SH-SY5Y (cell line): Measurements from ENCODE around the gene CTNNA3.

Experiments
- GATA2 ChIP-seq: IDR thresholded peaks from 2 replicates; pipeline ENCODE4 v1.6.1; 2011; ENCODE audit warnings: mild to moderate bottlenecking, low read depth, low read length
- GATA3 ChIP-seq: IDR thresholded peaks from 2 replicates; pipeline ENCODE4 v1.6.1; 2011; ENCODE audit warnings: low read depth, mild to moderate bottlenecking, low read length, moderate library complexity

The CTNNA3 gene

DNA sequence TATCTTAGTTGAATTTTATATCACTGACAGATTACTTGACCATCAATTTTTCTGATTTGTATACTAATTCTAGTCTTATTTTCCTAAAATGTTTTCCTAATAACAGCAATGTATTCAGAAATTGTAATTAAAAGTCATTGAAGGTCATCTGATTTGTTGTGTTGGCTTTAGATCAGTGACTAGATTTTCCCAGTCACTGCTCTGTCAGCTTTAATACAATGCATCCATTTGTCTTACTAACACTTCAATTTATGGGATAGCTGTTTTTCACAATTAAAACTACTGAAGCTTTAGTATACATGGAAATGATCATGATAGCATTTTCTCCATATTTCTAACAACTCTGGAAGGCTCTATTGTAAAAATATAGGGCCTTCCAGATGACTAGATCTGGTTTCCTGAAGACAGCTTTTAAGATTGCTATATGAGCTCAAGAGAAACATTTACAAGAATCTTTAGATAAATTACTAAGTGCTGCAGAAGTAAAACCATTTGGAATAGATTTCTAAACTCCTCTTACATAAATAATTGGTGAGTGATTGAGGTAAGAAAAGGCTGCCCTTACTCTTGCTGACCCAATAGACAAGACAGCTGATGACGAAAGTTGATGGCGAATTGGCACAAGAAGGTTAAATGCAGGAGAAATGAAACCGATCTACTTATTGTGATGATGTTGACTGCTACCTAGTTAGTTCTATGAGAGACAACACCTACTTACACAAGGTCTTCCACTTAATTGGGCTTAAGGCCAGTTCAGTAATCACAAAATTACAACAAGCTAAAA is 696.0 kb downstream of the CTNNA3 start:
- TF ChIP-seq GATA3 = no peak
- no peak for TF ChIP-seq GATA2

DNA sequence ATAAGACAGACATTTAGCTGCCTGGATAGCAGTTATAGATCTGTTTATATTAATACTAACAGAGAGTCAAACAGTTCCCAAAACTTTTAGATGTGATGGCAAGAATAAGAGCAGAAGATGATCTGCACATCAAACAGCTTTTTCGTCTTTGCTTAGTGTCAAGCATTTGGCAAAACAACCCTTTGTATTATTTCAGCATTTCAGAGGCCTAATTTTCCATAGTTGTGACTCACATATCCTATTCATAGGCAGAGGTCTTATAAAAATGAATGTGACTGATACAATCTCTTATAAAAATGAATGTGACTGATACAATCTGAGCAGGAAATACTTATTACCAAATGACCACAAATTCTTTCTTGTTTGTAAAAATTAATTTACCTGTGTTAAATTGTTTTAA is 699.0 kb downstream of the CTNNA3 start:
- no peak for TF ChIP-seq GATA3
- no peak for TF ChIP-seq GATA2

DNA sequence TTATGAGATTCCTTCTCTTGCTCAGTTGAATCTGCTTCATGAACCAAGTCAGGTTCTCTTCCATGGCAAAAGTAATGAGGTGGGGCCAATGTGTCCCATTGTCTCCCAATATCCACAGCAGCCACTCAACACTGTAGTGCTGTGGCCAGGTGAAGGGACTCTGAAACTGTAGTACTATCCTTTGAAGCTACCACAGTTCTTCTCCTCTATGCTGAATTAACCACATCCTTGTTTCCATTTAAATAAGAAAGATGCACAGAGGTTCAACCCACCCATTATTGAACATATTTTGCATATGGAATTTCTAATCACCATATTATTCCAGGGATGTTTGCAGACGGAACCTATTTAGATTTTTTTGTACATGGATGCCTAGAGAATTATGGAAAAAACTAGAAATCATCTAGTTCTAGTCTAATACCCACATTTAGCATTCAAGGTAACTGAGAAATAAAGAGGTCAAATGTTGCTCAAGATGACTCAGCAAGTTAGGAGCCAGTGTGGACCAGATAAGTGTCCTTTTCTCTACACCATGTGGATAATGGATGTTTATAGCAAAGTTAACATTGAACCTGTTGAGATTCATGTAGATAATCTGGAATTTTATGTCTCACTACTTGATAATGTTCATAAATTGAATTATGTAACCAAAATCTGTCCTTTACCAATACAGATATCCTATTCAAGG is 705.7 kb downstream of the CTNNA3 start:
- TF ChIP-seq GATA2 (no peak), GATA3 (no peak)

DNA sequence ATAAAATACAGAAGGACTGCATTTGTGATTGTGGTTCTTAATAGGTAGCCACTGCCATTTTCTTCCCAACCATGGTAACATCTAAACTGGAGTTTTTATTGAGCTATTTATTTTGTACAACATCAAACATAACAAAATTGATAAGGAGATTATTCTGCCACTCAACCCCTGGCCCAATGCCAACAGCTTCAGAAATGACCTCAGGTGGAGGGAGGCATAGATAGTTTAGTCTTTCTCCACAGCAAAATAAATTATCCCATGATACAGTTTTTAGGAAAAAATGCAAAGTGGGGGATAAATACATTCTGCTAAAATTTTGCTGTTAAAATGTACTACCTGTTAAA is 712.5 kb downstream of the CTNNA3 start:
- TF ChIP-seq GATA3 (no peak), GATA2 (no peak)

DNA sequence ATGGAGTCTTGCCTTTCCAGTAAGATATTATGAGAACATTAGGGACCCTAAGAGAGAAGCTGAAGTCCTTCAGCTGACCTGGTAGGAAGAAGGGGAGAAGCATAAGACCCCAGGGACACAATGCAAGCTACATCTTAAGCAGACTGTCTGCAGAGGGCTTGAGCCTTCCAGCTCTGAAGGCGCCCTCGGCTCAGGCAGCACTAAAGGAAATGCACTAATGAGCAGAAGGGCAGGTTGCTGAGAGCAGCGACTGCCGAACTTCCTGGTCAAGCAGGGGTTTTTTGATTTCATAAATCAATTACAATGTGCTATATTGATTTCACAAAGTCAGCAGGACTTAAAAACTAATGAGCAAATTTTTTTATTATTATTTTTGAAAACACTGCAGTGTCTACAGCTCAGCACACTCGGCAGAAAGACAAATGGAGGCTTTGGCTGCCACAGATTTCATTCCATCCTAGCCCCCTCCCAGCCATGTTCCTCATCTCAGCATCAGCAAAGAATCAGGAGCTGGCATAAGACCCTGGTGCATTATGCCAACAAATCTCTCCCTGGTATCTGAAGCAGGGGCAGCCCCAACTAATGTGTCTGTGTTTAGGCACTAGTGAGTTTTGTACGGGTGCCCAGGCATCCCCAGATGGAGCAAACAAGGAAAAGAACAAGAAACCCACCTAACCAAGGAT is 713.1 kb downstream of the CTNNA3 start:
- TF ChIP-seq GATA3 (no peak), GATA2 (no peak)

DNA sequence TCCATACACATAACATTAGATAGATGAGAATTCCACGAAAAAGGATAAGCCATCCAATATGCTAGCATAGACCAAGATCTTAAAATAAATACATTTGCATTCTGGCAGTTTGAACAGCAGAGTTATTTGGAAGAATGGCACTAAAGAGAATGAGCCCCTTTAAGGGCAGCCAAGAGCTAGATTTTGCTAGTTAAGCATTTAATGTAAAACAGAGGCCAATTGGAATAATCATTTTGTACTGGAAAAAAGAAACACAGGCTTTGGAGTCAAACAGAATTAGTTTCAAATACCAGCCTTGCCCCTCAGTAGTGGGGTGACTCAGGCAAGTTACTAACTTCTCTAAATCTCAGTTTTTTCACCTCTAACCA is 714.0 kb downstream of the CTNNA3 start:
- no peak for TF ChIP-seq GATA2
- no peak for TF ChIP-seq GATA3

DNA sequence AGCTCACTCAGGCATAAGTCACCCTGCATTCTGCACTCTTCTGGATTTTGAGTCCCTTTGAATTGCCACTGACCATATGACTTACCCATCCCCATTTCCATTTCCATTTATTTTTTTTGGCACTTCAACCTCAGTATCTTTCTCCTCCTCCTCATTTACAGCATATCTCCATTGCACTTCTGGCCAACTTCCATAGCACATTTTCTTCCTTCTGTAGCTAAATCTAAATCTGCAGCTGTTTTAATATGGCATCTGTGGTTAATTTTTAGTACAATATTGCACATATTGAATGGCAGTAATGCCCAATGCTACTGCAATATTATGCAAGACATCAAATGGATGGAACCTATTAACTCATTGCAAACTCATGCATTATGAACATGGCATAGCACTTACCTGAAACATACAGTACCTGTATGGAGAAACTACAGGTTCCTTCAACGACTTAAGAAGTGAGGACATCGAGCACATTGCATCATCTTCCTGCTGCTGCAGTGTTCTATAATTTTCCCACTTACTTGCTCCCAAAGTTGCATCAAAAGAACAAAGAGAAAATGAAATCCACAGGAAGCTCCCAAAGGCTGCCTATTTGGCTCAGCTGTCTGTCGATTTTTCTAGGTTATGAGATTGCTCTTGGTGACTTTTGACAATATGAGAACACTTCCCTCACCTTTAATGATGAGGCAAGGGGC is 714.5 kb downstream of the CTNNA3 start:
- no peak for TF ChIP-seq GATA2
- no peak for TF ChIP-seq GATA3

DNA sequence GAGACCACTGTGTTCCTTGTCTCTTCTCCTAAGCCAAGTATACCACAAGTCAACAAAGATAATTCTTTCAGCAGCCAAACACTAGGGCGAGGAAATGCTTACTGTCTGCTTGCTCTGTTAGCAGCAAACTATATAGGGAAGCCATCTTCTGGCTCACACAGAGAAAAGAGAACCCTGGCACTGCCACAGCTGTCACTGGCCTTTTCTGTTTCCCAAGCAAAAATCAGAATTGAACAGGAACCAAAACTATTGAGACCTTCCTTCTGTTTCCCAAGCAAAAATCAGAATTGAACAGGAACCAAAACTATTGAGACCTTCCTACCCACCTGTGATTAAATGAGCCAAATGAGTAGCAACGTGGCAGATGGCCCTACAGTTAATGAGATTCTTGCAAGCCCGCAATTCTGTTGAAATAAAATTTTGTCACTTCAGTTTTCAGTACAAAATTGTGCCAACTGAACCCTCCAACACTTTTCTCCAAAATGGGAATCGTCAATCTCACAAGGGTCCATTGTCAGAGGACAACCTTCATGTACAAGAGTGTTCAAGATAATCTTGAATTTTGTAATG is 715.7 kb downstream of the CTNNA3 start:
- no peak for TF ChIP-seq GATA2
- no peak for TF ChIP-seq GATA3

DNA sequence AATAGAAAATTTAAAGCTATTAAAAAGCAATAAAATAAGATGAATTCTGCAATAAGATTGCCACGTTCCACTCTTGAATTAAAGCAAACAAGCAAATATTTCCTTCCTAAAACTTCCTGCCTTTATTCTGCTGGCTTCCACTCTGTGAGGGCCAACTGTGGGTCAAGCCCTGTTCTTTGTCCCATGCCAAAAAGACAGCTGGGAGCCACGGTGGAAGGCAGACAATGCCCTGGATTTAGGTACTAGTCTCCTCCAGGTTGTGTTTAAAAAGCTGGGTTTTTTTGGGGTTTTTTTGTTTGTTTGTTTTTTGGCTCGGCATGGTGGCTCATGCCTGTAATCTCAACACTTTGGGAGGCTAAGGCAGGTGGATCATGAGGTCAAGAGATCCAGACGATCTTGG is 731.0 kb downstream of the CTNNA3 start:
- TF ChIP-seq GATA2 (no peak), GATA3 (no peak)

DNA sequence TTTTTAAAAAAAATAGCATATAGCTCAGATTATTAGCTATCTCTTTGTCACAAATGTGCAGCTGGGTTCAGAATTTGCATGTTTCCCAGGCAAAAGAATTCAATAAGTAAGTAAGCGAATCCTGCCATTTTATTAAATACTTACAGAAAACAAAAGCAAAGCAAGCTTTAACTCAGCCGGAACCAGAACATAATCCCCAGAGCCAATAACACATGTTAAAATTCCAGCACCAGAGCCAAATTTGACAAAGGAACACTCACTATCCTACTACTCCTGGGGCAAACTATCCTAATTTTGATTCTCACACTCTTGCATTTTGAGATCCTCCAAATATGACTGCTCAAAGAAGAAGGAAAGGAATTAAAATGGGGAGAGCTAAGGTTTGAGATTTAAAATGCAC is 737.5 kb downstream of the CTNNA3 start:
- no peak for TF ChIP-seq GATA2
- no peak for TF ChIP-seq GATA3

DNA sequence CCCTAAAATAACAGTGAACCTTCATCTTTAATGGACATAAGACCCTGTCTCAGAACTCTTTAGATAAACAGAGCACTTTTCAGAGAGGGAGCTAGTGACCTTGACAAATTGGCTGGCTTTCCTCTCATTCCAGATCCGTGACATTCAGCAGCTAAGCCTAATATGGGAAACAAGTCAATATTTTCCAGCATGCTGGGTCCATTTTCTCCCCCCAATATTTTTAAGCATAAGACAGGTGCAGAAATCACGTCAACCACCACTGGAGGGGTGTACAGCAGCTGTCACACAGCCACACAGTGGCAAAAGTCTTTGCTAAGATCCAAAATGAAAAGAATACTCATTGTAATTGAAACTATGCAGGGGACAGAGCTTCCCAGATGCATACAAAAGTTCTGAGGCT is 744.1 kb downstream of the CTNNA3 start:
- TF ChIP-seq GATA3 = no peak
- no peak for TF ChIP-seq GATA2

DNA sequence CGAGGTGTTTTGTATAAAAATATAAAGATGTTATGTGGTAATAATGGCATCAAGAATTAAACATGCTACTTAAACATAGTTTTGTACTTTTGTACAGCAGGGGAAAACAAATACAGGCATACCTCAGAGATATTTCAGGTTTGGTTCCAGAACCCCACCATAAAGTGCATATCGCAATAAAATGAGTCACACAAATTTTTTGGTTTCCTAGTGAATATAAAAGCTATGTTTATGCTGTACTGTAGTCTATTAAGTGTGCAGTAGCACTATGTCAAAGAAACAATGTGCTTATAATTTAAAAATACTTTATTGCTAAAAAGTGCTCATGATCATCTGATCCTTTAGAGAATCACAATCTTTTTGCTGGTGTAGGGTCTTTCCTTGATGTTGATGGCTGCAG is 752.4 kb downstream of the CTNNA3 start:
- no peak for TF ChIP-seq GATA3
- no peak for TF ChIP-seq GATA2

DNA sequence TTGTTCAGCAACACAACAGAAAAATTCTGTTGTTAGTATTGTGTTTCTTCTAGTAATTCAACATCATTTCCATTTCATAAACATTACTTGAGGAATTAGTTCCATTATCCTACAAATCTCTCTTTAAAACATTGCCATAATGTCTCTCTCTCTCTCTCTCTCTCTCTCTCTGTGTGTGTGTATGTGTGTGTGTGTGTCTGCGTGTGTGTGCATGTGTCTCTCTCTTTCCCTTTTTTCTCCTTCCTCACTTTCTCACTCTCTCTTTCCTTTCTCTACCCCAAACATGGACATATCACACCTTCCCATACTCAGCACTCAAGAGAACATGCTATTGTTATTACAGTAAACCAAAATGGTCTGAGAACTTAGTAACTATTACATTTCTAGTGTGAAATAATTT is 753.6 kb downstream of the CTNNA3 start:
- TF ChIP-seq GATA3 (no peak), GATA2 (no peak)

DNA sequence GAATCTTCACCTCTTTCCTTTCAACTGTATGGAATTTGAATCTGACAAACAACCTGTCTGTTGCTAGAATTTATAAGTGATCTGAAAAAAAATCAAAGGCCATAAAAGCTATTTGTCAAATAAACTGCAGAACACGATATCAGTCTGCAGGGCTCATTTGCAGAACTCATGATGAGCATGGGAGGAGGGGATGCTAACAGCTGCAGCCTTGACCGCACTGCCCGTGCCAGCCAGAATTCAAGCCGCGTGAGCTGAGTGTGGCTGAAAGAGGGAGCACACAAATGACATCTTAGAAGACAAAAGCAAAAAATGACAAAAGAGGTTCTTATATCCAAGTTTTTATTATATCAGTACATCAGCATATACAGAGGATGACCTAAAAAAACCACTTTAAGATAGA is 754.5 kb downstream of the CTNNA3 start:
- TF ChIP-seq GATA2 (no peak), GATA3 (no peak)
